HAP-1 (cell line): ENCODE data around the gene XAB2.
"Not testable (repeated sequence)": the region's sequence is repeated elsewhere in the genome, so short reads cannot be mapped to it uniquely, and the experiment has no call there.

Experiments used
- DNase-seq, 2 experiments: peaks; one replicate each; pipeline ENCODE4 v3.0.0-alpha.2; 2016 to 2020; ENCODE audit warnings: low spot score in 2 of 2
- H3K27me3 ChIP-seq: fragments of 250-450 bp; sonication (Bioruptor Pico); 2 replicates; pipeline ENCODE4 v1.5.1; 2020; ENCODE audit warnings: low read depth, mild to moderate bottlenecking, moderate library complexity
- H3K36me3 ChIP-seq: fragments of 250-450 bp; sonication (Bioruptor Pico); replicated peaks from 2 replicates; pipeline ENCODE4 v1.5.1; 2020; ENCODE audit warnings: mild to moderate bottlenecking
- H3K4me1 ChIP-seq: fragments of 250-450 bp; sonication (Bioruptor Pico); 2 replicates; pipeline ENCODE4 v1.5.1; 2020; ENCODE audit warnings: mild to moderate bottlenecking
- H3K4me3 ChIP-seq: fragments of 250-450 bp; sonication (Bioruptor Pico); 2 replicates; pipeline ENCODE4 v1.5.1; 2020; ENCODE audit warnings: mild to moderate bottlenecking, moderate library complexity
- H3K9me3 ChIP-seq: fragments of 250-450 bp; sonication (Bioruptor Pico); 2 replicates; pipeline ENCODE4 v1.5.1; 2020; ENCODE audit warnings: mild to moderate bottlenecking, moderate library complexity
- in situ Hi-C: fragments of 300-500 bp; cut with MboI; formaldehyde crosslinking; loops from 3 replicates; pipeline ENCODE4 v1.14.3; 2020; ENCODE audit warnings: low sequenced_read_pairs, inconsistent platforms, mixed read lengths

XAB2 gene

GRCh38 chr19:7643629-7644549 is 14.5 kb upstream of the XAB2 start:
- DNase-seq, result peak in 1 of 2 experiments; percentile 42
- H3K36me3 ChIP-seq, H3K9me3 ChIP-seq, in situ Hi-C loops, H3K27me3 ChIP-seq, H3K4me1 ChIP-seq, H3K4me3 ChIP-seq: not testable (repeated sequence)

GRCh38 chr19:7643031-7643415 is 13.7 kb upstream of the XAB2 start:
- Histone ChIP-seq H3K4me3 (no peak overlapping the region), H3K27me3 (no peaks in the 10 kb centered on the region), H3K4me1 (no peaks in the 10 kb centered on the region), H3K36me3 (no peaks in the 10 kb centered on the region), H3K9me3 (no peaks in the 10 kb centered on the region)
- DNase-seq, result no peak
- in situ Hi-C loops, result no loop called here

- no peak for DNase-seq
- no peaks in the 10 kb centered on the region for H3K27me3 ChIP-seq
- no peaks in the 10 kb centered on the region for H3K36me3 ChIP-seq
- in situ Hi-C loops, result no loop called here
- H3K4me1 ChIP-seq, result no peaks in the 10 kb centered on the region
- no peaks in the 10 kb centered on the region for H3K9me3 ChIP-seq
- no peak overlapping the region for H3K4me3 ChIP-seq
Measured at GRCh38 chr19:7642295-7643030, 13.1 kb upstream of the XAB2 start.

GRCh38 chr19:7641290-7642276 is 12.2 kb upstream of the XAB2 start:
- Histone ChIP-seq H3K4me1 (no peaks in the 10 kb centered on the region), H3K4me3 (no peak overlapping the region), H3K27me3 (no peaks in the 10 kb centered on the region), H3K36me3 (no peaks in the 10 kb centered on the region), H3K9me3 (no peaks in the 10 kb centered on the region)
- no peak for DNase-seq
- in situ Hi-C loops, result no loop called here

- Histone ChIP-seq H3K9me3 (no peaks in the 10 kb centered on the region), H3K4me3 (no peak overlapping the region), H3K27me3 (no peaks in the 10 kb centered on the region), H3K36me3 (no peaks in the 10 kb centered on the region), H3K4me1 (no peaks in the 10 kb centered on the region)
- in situ Hi-C loops, result no loop called here
- no peak for DNase-seq
Measured at GRCh38 chr19:7640803-7641202, 11.5 kb upstream of the XAB2 start.

- Histone ChIP-seq H3K36me3 (no peaks in the 10 kb centered on the region), H3K4me1 (no peaks in the 10 kb centered on the region), H3K27me3 (no peaks in the 10 kb centered on the region), H3K4me3 (no peak overlapping the region), H3K9me3 (no peaks in the 10 kb centered on the region)
- DNase-seq, result no peak
- in situ Hi-C loops, result no loop called here
Measured at GRCh38 chr19:7639863-7640348, 10.6 kb upstream of the XAB2 start.

- H3K4me1 ChIP-seq, result no peaks in the 10 kb centered on the region
- DNase-seq, result no peak
Measured at GRCh38 chr19:7638802-7639465, 9.6 kb upstream of the XAB2 start.

GRCh38 chr19:7637374-7638256 is 8.3 kb upstream of the XAB2 start:
- Histone ChIP-seq H3K9me3 (no peaks in the 10 kb centered on the region), H3K4me1 (no peaks in the 10 kb centered on the region), H3K27me3 (no peaks in the 10 kb centered on the region), H3K36me3 (no peaks in the 10 kb centered on the region), H3K4me3 (peak overlapping the region; percentile 31)
- no peak for DNase-seq
- in situ Hi-C loops, result no loop called here

More at GRCh38 chr19:7638802-7639465, 9.6 kb upstream of the XAB2 start:
- H3K9me3 ChIP-seq, result no peaks in the 10 kb centered on the region
- H3K27me3 ChIP-seq, result no peaks in the 10 kb centered on the region
- H3K36me3 ChIP-seq, result no peaks in the 10 kb centered on the region
- no peak overlapping the region for H3K4me3 ChIP-seq
- in situ Hi-C loops, result no loop called here

GRCh38 chr19:7636691-7637373 is 7.5 kb upstream of the XAB2 start, which contains the start of gene STXBP2:
Gene STXBP2, plus strand, starts transcription at chr19:7637110. Its CDS starts 40 bp downstream, at chr19:7637150.
- Histone ChIP-seq H3K4me1 (no peaks in the 10 kb centered on the region), H3K9me3 (no peaks in the 10 kb centered on the region), H3K27me3 (no peaks in the 10 kb centered on the region), H3K4me3 (peak within 1 kb of the TSS; percentile 31), H3K36me3 (no peaks in the 10 kb centered on the region)
- in situ Hi-C loops, result no loop called here
- peak in 1 of 2 experiments; percentile 70 for DNase-seq

- no peak overlapping the region for H3K4me3 ChIP-seq
- DNase-seq, result no peak
- no peaks in the 10 kb centered on the region for H3K36me3 ChIP-seq
- no peaks in the 10 kb centered on the region for H3K4me1 ChIP-seq
- no peaks in the 10 kb centered on the region for H3K9me3 ChIP-seq
- no peaks in the 10 kb centered on the region for H3K27me3 ChIP-seq
- in situ Hi-C loops, result no loop called here
Measured at GRCh38 chr19:7636317-7636690, 7.0 kb upstream of the XAB2 start.

- H3K4me3 ChIP-seq, result no peak overlapping the region
- no peaks in the 10 kb centered on the region for H3K27me3 ChIP-seq
- DNase-seq, result no peak
- no peaks in the 10 kb centered on the region for H3K36me3 ChIP-seq
- peaks cover 1% of the 10 kb centered on the region for H3K4me1 ChIP-seq
- H3K9me3 ChIP-seq, result no peaks in the 10 kb centered on the region
- in situ Hi-C loops, result no loop called here
Measured at GRCh38 chr19:7635670-7636069, 6.3 kb upstream of the XAB2 start.

- in situ Hi-C loops, result no loop called here
- Histone ChIP-seq H3K36me3 (no peaks in the 10 kb centered on the region), H3K4me1 (peaks cover 6% of the 10 kb centered on the region), H3K9me3 (no peaks in the 10 kb centered on the region), H3K27me3 (no peaks in the 10 kb centered on the region), H3K4me3 (no peak within 1 kb of the TSS)
- no peak for DNase-seq
Measured at GRCh38 chr19:7633698-7634097, 4.4 kb upstream of the XAB2 start, which contains the start of gene PCP2. Gene PCP2, minus strand, starts transcription at chr19:7633719. Its CDS starts 262 bp downstream, at chr19:7633457.
